Esophagus mucosa (tissue), 1 donor: ENCODE data around the gene CEP135. TPM values are rescaled to one million over a fixed set of nuclear protein-coding genes. Genes with fewer than 3 reads are reported as not detected.
"Not testable (repeated sequence)": the region's sequence is repeated elsewhere in the genome, so short reads cannot be mapped to it uniquely, and the experiment has no call there.

Experiments used
- ATAC-seq: fragments of 200-7000 bp; cut with Tn5 transposase; one replicate; pipeline ENCODE4 v1.9.1; 2020
- total RNA-seq: library from RNA; stranded (reverse); gene quantifications from one replicate; pipeline ENCODE4 v1.2.4, GENCODE V29; 2023
- donor health status: DM: yes; HTN: yes; CAD: no.

The CEP135 gene
- total RNA-seq, 1 donor from 2014 or later, result 4.0 TPM

DNA sequence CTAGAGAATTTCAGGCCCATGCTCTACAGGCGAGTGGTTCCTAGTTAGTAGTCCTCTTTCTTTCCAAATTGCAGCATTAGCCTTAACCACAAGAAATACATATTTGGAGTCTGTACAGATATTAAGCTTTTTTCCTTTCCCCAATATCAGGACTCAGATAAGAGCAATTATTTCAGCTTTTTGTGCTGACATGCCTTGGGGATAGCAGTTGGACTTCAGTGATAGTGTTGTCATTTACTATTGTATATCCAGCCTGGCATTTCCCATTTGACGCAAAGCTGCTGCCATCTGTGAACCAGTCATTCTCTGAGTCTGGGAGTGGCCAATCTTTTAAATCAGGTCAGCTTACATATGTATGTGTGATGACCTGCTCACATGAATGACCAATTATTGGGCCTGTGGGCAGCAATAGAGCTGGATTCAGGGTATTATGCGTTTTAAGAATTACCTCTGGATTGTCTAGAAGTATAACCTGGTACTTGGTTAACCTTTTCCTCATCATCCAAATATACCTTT is 6.8 kb upstream of the CEP135 start:
- no peak for ATAC-seq

DNA sequence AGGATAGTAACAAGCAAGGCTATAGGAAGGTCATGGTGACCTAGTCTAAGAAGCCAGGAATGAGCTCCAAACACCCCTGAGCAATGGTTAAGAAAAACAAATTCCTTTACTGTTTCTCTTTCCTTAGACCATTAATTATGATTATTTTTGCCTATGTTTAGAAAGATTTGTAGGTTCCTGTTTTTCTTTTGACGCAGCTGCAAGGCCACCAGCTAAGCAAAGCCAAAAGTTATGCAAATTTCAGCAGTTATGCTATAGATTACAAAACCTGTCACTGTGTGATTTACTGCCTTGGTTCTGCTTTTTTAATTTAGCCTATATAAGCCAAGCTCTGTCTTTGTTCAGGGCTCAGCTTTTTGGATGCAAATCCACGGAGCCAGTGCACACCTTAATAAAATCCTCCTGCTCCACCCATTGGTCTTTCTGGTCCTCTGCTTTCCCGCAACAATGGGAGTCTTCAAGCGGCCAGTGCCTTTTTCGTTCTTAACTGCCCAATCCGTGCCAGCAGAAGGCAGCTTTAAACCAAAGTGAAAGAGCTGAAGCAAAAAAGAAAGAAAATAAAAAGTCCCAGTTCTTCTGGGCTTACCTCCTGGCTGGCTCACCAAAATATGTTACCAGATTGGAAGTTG is 1.4 kb upstream of the CEP135 start:
- ATAC-seq, result peak; percentile 43

GRCh38 chr4:55947912-55948725 is 626 bp upstream of the CEP135 start:
- peak; percentile 43 for ATAC-seq

GRCh38 chr4:55949482-55949802 is 697 bp downstream of the CEP135 start:
- no peak for ATAC-seq

DNA sequence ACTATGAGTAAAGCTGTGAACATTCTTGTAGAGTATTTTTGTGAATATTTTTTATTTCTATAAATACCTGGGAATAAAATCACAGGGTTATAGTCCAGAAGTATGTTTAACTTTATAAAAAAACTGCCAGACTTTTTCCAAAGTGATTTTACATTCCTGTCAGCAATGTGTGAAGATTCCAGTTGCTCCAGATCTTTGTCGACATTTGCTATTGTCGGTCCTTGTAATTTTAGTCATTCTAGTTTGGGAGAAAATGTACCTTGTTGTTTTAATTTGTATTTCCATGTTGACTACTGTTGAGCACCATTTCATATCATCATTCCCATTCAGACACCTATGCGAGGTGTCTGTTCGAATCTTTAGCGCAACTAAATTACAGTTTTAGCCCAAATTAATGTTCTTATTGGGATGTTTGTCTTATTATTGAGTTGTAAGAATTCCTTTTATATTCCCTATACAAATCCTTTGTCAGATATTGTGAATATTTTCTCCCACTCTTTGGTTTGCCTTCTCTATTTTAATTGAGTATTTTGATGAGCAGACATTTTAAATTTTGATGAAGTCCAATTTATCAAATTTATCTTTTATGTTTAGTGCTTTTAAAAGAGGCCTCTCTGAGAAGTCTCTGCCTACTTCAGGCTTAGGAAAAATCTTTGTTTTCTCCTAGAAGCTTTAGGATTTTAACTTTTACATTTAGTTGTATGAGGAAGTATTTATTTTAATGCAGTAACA is 2.6 kb downstream of the CEP135 start:
- no peak for ATAC-seq

DNA sequence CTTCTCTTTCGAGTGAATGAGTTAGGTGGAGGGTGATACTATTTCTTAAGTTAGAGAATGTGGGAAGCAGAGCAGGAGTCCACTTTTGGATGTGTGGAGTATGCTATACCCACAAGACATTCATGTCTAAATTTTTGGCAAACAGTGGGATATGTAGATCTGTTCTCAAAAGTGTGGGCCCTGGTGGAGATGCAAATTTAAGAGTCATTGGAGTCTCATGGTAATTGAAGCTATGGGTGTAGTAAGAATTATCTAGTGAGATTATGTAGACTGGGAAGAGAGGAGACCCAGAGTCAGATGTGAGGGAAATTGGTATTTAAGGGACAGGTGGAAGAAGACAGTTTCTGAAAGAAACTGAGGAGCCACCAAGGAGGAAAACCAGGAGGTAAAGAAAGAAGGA is 7.0 kb downstream of the CEP135 start:
- no peak for ATAC-seq

DNA sequence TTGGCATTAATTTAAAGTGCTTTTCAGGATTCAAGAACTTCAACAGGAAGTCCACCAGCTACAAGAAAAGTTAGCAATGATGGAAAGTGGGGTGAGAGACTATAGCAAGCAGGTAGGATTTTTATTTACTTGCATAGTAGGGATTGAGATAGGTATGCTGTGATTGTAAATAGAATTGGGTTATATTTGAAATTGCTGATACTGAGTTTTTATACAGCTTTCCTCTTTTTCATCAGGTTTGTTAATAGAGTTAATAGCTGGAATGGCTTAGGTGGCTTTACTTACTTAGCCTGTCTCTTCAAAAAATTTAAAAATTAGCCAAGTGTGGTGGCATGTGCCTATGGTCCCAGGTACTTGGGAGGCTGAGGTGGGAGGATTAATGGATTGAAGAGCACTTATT is 10.9 kb downstream of the CEP135 start:
- no peak for ATAC-seq

- ATAC-seq, result no peak
Observed at GRCh38 chr4:55964046-55964445, 15.3 kb downstream of the CEP135 start.

GRCh38 chr4:55965585-55965984 is 16.8 kb downstream of the CEP135 start:
- ATAC-seq, result no peak

- not testable (repeated sequence) for ATAC-seq
Observed at GRCh38 chr4:55966324-55966723, 17.6 kb downstream of the CEP135 start.

- no peak for ATAC-seq
Observed at GRCh38 chr4:55967376-55967775, 18.6 kb downstream of the CEP135 start.

GRCh38 chr4:55973650-55974049 is 24.9 kb downstream of the CEP135 start:
- no peak for ATAC-seq

DNA sequence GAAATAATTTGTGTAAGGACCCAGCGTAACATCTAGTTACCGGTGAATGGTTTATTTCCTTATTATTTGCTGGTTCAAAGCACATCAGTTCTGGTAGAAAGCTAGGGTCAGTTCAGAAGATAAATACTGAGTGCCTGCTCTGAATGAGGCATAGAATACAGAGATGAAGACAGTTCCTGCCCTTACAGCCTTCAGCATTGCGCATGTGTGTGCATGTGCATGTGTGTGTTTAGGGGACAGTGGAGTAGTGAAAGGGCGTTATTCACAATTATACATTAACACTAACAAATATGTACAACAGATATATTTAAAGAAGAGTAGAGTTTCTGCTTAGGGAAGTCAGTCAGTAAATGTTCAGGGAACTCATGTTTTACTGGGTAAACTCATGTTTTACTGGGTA is 29.1 kb downstream of the CEP135 start:
- ATAC-seq, result no peak

- no peak for ATAC-seq
Observed at GRCh38 chr4:55979562-55979961, 30.8 kb downstream of the CEP135 start.

DNA sequence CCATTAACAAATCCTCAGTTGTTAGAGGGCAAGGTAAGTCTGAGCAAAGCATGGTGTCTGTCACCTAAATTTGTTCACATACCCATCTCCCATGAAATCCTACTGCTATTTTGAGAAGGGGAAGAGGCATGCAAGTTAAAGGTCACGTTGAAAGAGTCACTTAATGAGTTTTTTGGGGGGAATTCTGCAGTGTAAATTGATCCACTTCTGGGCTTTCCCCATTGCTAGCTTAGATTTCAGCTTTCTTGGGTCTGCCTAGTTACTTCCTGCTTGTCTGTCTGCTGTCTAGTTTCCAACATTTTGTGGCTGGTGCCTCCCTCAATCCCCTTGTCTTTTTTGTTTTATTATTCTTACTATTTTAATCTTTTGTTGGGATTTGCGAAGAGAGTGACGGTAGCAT is 32.0 kb downstream of the CEP135 start:
- no peak for ATAC-seq

DNA sequence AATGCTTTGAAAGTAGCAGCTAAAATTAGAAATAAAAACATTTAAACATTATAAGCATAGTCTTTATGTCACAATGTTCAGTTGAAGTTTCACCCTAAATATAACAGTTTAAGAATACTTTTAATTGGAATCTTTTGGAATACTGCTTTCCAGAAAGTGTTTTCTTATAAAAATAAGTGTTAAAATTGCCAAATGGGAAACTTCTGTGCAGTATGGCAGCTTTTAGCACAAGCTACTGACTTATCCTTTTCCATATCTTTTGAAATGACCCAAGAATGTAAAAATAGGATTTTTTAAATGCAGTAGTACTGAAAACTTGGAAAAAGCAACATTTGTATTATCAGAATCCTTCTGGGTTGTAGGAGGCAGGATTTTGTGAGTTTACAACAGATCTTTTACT is 34.2 kb downstream of the CEP135 start:
- ATAC-seq, result no peak

DNA sequence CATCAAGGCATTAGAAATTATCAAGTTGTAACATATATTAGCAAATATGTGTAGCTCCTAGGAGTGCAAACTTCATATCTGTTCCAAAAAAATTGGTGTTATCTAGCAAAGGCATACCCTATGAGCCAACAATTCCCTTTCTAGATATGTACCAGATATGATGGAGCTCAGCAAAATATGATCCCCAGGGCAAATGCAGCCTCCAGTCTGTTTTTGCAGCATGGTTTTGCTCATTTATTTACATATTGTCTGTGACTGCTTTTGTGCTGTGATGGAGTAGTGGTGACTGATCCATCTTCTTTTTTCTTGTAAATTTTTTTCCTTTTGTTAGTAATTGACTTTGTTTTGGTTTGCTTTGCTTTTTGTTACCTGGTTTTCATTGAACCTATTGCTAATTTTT is 41.0 kb downstream of the CEP135 start:
- no peak for ATAC-seq

GRCh38 chr4:55993994-55994663 is 45.4 kb downstream of the CEP135 start:
- ATAC-seq, result no peak

- no peak for ATAC-seq
Observed at GRCh38 chr4:55996646-55997045, 47.9 kb downstream of the CEP135 start.

DNA sequence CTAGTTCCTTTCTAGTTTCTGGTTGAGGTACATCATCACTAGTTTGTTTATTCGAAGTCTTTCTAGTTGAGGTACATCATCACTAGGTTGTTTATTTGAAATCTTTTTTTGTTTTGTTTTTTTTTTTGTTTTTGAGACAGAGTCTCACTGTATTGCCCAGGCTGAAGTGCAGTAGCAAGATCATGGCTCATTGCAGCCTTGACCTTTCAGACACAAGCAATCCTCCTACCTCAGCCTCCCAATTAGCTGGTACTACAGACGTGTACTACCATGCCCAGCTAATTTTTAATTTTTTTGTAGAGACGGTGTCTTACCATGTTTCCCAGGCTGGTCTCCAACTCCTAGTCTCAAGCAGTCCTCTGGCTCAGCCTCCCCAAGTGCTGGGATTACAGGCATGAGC is 54.9 kb downstream of the CEP135 start:
- no peak for ATAC-seq

GRCh38 chr4:56004235-56004634 is 55.5 kb downstream of the CEP135 start:
- ATAC-seq, result no peak

- no peak for ATAC-seq
Observed at GRCh38 chr4:56007154-56007553, 58.4 kb downstream of the CEP135 start.

DNA sequence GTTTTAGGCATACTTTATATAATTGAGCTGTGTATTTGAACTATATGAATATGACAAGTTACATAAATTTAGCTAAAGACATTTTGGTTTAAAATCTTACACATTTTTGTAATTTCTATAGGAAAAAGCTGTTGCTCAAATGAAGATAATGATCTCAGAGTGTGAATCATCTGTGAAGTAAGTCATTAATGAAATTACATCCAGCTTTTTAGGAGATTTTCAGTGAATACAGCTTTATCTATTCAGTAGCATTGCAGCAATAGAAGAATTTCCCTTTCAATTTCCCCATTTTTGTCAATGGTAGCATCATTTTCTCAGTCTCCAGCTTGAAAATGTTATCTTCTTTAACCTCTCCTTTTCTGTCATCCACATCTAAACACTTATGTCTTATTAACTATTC is 59.5 kb downstream of the CEP135 start:
- no peak for ATAC-seq
